Uterus (tissue), 2 donors: ENCODE results near the gene ABCF2.

Experiments
- CTCF ChIP-seq, 4 experiments: fragments of 200-600 bp in 2 of 4; fragments of 450-650 bp in 2 of 4; sonication (generic) in 2 of 4; IDR thresholded peaks; one replicate each; pipeline ENCODE4 v1.5.1; 2016 to 2019; ENCODE audit warnings: antibody characterized with exemption in 4 of 4, mild to moderate bottlenecking in 2 of 4, moderate library complexity in 1 of 4
- POLR2A ChIP-seq, 2 donors: fragments of 450-650 bp; IDR thresholded peaks; one replicate each; pipeline ENCODE4 v1.6.1; 2016; ENCODE audit warnings: antibody characterized with exemption in 2 of 2, mild to moderate bottlenecking in 1 of 2, moderate library complexity in 1 of 2

- TF ChIP-seq CTCF (IDR thresholded peaks at IDR 0.05): no peak
- TF ChIP-seq POLR2A (IDR thresholded peaks at IDR 0.05): no peak
These were observed 19.3 kb upstream of the ABCF2 start for GRCh38 chr7:151246102-151246850.
